GM12878 (cell line): Measurements from ENCODE around the gene OMG. TPM values are rescaled to one million over a fixed set of nuclear protein-coding genes. Genes with fewer than 3 reads are reported as not detected.

Experiments used
- ATAC-seq: fragments of 200-7000 bp; cut with Tn5 transposase; 3 replicates; pipeline ENCODE4 v1.9.1; 2020; ENCODE audit warnings: mild to moderate bottlenecking, moderate library complexity
- BruUV-seq: library from RNA; stranded (reverse); fragments of 400-500 nt; replicated peaks from 2 replicates; lab custom pipeline; 2021; lab: Mats Ljungman, UMichigan
- CTCF ChIA-PET: fragments of 300-600 bp; sonication (Branson Sonifier 250); formaldehyde crosslinking; extraction: SDS; loops from one replicate; lab custom pipeline; 2021; ENCODE audit warnings: inconsistent platforms; lab: Yijun Ruan, JAX
- POLR2A ChIA-PET: fragments of 350-600 bp; formaldehyde crosslinking; extraction: SDS; loops from one replicate; lab custom pipeline; 2021; ENCODE audit warnings: inconsistent platforms; lab: Charles Lee
- RAD21 ChIA-PET: fragments of 300-600 bp; sonication (Branson Sonifier 250); formaldehyde crosslinking; loops from one replicate; lab custom pipeline; 2023; ENCODE audit warnings: antibody characterized with exemption; ENCODE audit not compliant: unreplicated experiment; lab: Charles Lee
- SMC1A ChIA-PET: fragments of 300-600 bp; sonication (Branson Sonifier 250); formaldehyde crosslinking; loops from one replicate; lab custom pipeline; 2023; ENCODE audit not compliant: unreplicated experiment, uncharacterized antibody; lab: Charles Lee
- DNase-seq: peaks from one replicate; pipeline ENCODE4 v3.0.0-alpha.2; 2011; ENCODE audit warnings: low read depth, low spot score
- FAIRE-seq: peaks from 3 replicates; lab custom pipeline; 2011; peaks lifted over from hg19 to GRCh38; lab: Jason Lieb, UNC
- H2AFZ ChIP-seq: 2 replicates; pipeline ENCODE4 v1.6.0; 2011; ENCODE audit warnings: low read depth, low read length, control low read depth; ENCODE audit not compliant: control insufficient read depth
- H3K27ac ChIP-seq: 2 replicates; pipeline ENCODE4 v1.5.1; 2011; ENCODE audit warnings: control low read depth; ENCODE audit not compliant: control insufficient read depth, insufficient read depth
- H3K27me3 ChIP-seq, 2 experiments: replicated peaks in 1 of 2; 2 replicates each; pipeline versions ENCODE4 v1.6.0 to v1.6.1; 2011; ENCODE audit warnings: low read length in 1 of 2; ENCODE audit not compliant: control insufficient read depth in 2 of 2, insufficient read depth in 2 of 2
- H3K36me3 ChIP-seq, 2 experiments: 2 replicates each; pipeline ENCODE4 v1.5.1; 2011; ENCODE audit warnings: low read length in 1 of 2; ENCODE audit not compliant: control insufficient read depth in 2 of 2, insufficient read depth in 2 of 2
- H3K4me1 ChIP-seq: 2 replicates; pipeline ENCODE4 v1.6.1; 2011; ENCODE audit warnings: mild to moderate bottlenecking, low read length, moderate library complexity, mixed read lengths; ENCODE audit not compliant: control insufficient read depth, insufficient read depth
- H3K4me2 ChIP-seq: 2 replicates; pipeline ENCODE4 v1.6.0; 2011; ENCODE audit warnings: control low read depth; ENCODE audit not compliant: control insufficient read depth, insufficient read depth
- H3K4me3 ChIP-seq: fragments of 200-600 bp; sonication (generic); 2 replicates; pipeline ENCODE4 v1.5.1; 2016
- H3K79me2 ChIP-seq: 2 replicates; pipeline ENCODE4 v1.6.0; 2011; ENCODE audit warnings: low read length; ENCODE audit not compliant: control insufficient read depth, insufficient read depth
- H3K9ac ChIP-seq: 2 replicates; pipeline ENCODE4 v1.8.0; 2011; ENCODE audit warnings: low read length, control low read depth, mixed read lengths; ENCODE audit not compliant: control insufficient read depth, insufficient read depth
- H3K9me3 ChIP-seq: replicated peaks from 3 replicates; pipeline ENCODE4 v1.5.1; 2011; ENCODE audit warnings: mild to moderate bottlenecking, low read length; ENCODE audit not compliant: control insufficient read depth, insufficient read depth
- H4K20me1 ChIP-seq: 2 replicates; pipeline ENCODE4 v1.6.0; 2011; ENCODE audit not compliant: control insufficient read depth, insufficient read depth
- CHD1 ChIP-seq: IDR thresholded peaks from 2 replicates; pipeline ENCODE4 v1.6.1; 2012; ENCODE audit warnings: low read depth, low read length, improper control_type of control experiment
- CREB1 ChIP-seq: IDR thresholded peaks from 2 replicates; pipeline ENCODE4 v1.6.1; 2012; ENCODE audit warnings: low read depth, mild to moderate bottlenecking, inconsistent platforms
- FOXK2 ChIP-seq: fragments of 450-650 bp; IDR thresholded peaks from 2 replicates; pipeline ENCODE4 v1.6.1; 2017; ENCODE audit warnings: mild to moderate bottlenecking, moderate library complexity
- HDAC2 ChIP-seq: fragments of 200-600 bp; sonication (generic); IDR thresholded peaks from 2 replicates; pipeline ENCODE4 v1.6.1; 2017
- HDAC6 ChIP-seq: fragments of 200-600 bp; sonication (generic); IDR thresholded peaks from one replicate; pipeline ENCODE4 v1.8.0; 2017; ENCODE audit warnings: antibody characterized with exemption; ENCODE audit not compliant: unreplicated experiment
- MEF2A ChIP-seq: IDR thresholded peaks from 2 replicates; pipeline ENCODE4 v1.6.1; 2011; ENCODE audit warnings: low read depth, mild to moderate bottlenecking, low read length, moderate library complexity; ENCODE audit not compliant: insufficient read depth
- POLR2A ChIP-seq: IDR thresholded peaks from 2 replicates; pipeline ENCODE4 v1.6.1; 2011; ENCODE audit warnings: low read depth, mild to moderate bottlenecking, low read length
- RBBP5 ChIP-seq: fragments of 200-600 bp; sonication (generic); conservative IDR thresholded peaks from 2 replicates; pipeline ENCODE4 v1.6.1; 2016
- SIN3A ChIP-seq: IDR thresholded peaks from 2 replicates; pipeline ENCODE4 v1.6.1; 2012; ENCODE audit warnings: low read depth, low read length, improper control_type of control experiment
- SREBF2 ChIP-seq: IDR thresholded peaks from 2 replicates; pipeline ENCODE4 v1.6.1; 2012; ENCODE audit warnings: mild to moderate bottlenecking, low read length
- STAT3 ChIP-seq: IDR thresholded peaks from 2 replicates; pipeline ENCODE4 v1.6.1; 2011; ENCODE audit warnings: low read depth, low read length, improper control_type of control experiment
- TCF3 ChIP-seq: IDR thresholded peaks from 2 replicates; pipeline ENCODE4 v1.6.1; 2012; ENCODE audit warnings: low read depth, mild to moderate bottlenecking, low read length, borderline replicate concordance; ENCODE audit not compliant: insufficient read depth
- ZNF207 ChIP-seq: fragments of 450-650 bp; IDR thresholded peaks from 2 replicates; pipeline ENCODE4 v1.6.1; 2014; ENCODE audit warnings: antibody characterized with exemption, mild to moderate bottlenecking, borderline replicate concordance
- ZNF217 ChIP-seq: fragments of 450-650 bp; IDR thresholded peaks from 2 replicates; pipeline ENCODE4 v1.6.1; 2017; ENCODE audit warnings: antibody characterized with exemption, mild to moderate bottlenecking
- WGBS: methylation state at CpG from one replicate; pipeline ENCODE4 v1.1.6; 2016; ENCODE audit warnings: low lambda C conversion rate; ENCODE audit not compliant: insufficient replicate concordance, insufficient coverage; ENCODE audit errors: missing lambda C conversion rate; 5-methylcytosine and 5-hydroxymethylcytosine counted together
- in situ Hi-C: fragments of 300-500 bp; cut with MboI; formaldehyde crosslinking; loops from 9 replicates; pipeline ENCODE4 v1.14.3; 2018; ENCODE audit warnings: mixed read lengths
- intact Hi-C: fragments of 100-400 bp; cut with micrococcal nuclease; formaldehyde crosslinking; loops from one replicate; pipeline ENCODE4 v1.14.2; 2022; ENCODE audit not compliant: unreplicated experiment
- polyA plus RNA-seq, 11 experiments: library from polyadenylated mRNA; depleted of rRNA in 4 of 11; unstranded in 6 of 11; stranded (reverse) in 5 of 11; fragments of >200 nt; fragmentation: Nextera tagmentation in 4 of 11; fragmentation: Illumina TruSeq in 1 of 11; extraction: Ambion mirVana in 4 of 11; extraction: Trizol in 1 of 11; gene quantifications; 1 replicate in 1 of 11; 2 replicates in 10 of 11; pipeline versions ENCODE4 v1.2.1 to v1.2.3, GENCODE V29; 2011 to 2016; ENCODE audit warnings: inconsistent platforms in 2 of 11, missing spikeins in 2 of 11, low read depth in 1 of 11
- total RNA-seq, 4 experiments: library from RNA; depleted of rRNA in 3 of 4; stranded (reverse); fragments of >200 nt in 3 of 4; fragmentation: Illumina TruSeq in 1 of 4; extraction: Trizol in 1 of 4; gene quantifications; 2 replicates each; pipeline versions ENCODE4 v1.2.1 to v1.2.3, GENCODE V29; 2013 to 2021
- TF ChIP-seq, protein P1 (sequence below): IDR thresholded peaks from 2 replicates; pipeline ENCODE4 v1.6.1; 2012; ENCODE audit warnings: improper control_type of control experiment, low read depth, low read length; ENCODE audit not compliant: insufficient replicate concordance
- TF ChIP-seq, protein P2 (sequence below): fragments of 450-650 bp; IDR thresholded peaks from 2 replicates; pipeline ENCODE4 v1.6.1; 2017; ENCODE audit warnings: borderline replicate concordance
- TF ChIP-seq, protein P3 (sequence below): fragments of 450-650 bp; IDR thresholded peaks from 2 replicates; pipeline ENCODE4 v1.6.1; 2016; ENCODE audit warnings: mild to moderate bottlenecking

OMG gene
- total and polyA plus RNA-seq, 10 of the 15 experiments (the other 5 are each of a cell fraction or from before 2014, with no cell fraction given) = 0.09 to 0.96 (median 0.26) TPM

DNA sequence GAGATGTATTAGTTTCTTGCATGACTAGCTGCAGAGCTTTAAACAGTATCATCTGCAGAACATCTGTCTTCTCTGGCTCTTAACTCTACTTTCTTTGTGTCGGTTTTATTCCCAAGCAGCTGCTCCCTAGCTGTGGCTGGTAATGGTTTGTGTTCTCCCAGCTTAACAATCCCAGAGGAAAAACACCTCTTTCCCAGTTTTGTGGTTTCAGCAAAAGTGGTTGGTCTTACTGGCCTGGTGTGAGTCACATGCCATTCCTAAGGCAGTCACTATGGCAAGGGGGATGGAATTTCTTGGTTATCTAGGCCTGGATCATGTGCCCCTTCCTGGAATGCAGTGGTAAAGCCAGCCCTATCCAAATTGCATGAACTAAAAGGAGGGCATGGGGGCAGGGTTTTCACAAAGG, 27.5 kb downstream of the OMG start (continued):
- TF ChIP-seq, protein P1, sequence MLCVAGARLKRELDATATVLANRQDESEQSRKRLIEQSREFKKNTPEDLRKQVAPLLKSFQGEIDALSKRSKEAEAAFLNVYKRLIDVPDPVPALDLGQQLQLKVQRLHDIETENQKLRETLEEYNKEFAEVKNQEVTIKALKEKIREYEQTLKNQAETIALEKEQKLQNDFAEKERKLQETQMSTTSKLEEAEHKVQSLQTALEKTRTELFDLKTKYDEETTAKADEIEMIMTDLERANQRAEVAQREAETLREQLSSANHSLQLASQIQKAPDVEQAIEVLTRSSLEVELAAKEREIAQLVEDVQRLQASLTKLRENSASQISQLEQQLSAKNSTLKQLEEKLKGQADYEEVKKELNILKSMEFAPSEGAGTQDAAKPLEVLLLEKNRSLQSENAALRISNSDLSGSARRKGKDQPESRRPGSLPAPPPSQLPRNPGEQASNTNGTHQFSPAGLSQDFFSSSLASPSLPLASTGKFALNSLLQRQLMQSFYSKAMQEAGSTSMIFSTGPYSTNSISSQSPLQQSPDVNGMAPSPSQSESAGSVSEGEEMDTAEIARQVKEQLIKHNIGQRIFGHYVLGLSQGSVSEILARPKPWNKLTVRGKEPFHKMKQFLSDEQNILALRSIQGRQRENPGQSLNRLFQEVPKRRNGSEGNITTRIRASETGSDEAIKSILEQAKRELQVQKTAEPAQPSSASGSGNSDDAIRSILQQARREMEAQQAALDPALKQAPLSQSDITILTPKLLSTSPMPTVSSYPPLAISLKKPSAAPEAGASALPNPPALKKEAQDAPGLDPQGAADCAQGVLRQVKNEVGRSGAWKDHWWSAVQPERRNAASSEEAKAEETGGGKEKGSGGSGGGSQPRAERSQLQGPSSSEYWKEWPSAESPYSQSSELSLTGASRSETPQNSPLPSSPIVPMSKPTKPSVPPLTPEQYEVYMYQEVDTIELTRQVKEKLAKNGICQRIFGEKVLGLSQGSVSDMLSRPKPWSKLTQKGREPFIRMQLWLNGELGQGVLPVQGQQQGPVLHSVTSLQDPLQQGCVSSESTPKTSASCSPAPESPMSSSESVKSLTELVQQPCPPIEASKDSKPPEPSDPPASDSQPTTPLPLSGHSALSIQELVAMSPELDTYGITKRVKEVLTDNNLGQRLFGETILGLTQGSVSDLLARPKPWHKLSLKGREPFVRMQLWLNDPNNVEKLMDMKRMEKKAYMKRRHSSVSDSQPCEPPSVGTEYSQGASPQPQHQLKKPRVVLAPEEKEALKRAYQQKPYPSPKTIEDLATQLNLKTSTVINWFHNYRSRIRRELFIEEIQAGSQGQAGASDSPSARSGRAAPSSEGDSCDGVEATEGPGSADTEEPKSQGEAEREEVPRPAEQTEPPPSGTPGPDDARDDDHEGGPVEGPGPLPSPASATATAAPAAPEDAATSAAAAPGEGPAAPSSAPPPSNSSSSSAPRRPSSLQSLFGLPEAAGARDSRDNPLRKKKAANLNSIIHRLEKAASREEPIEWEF = no peak
- no peak for TF ChIP-seq POLR2A
- no peak for TF ChIP-seq TCF3
- TF ChIP-seq HDAC2 = no peak
- TF ChIP-seq CHD1 = no peak
- no peak for TF ChIP-seq STAT3
- TF ChIP-seq, all 136 proteins: peak for 0

DNA sequence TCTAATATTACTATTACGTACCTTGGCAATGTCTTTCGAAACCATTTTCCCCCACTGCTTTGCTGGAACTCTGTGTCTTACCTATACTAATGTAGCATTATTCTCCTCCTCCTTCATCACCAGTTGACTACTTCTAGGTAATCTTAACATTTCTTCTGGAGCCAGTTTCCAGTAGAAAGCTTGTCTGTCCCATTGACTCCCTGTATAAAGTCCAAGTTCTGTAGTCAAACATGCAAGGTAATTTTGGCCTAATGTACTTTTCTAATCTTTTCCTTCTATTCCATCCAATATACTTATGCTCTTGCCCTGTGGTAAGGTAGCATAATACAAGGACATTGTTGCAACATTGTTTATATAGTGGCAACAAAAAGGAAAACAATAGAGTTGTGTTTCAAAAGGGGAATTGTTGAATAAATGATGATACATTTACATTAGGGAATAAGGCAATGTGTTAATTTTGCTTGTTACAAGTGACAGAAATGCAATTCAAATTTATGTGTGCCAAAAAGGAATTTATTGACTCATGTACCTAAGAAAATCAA, 27.9 kb downstream of the OMG start:
- no peaks in the 10 kb centered on the region for H3K9me3 ChIP-seq
- H3K27ac ChIP-seq = no peak overlapping the region
- FAIRE-seq (no peak), ATAC-seq (no peak), DNase-seq (no peak)
- in situ Hi-C loops (no loop called here), intact Hi-C loops (no loop called here)
- H3K9ac ChIP-seq = no peak overlapping the region
- SMC1A ChIA-PET = interaction anchor here (0.8 to 0.9 kb wide), 2 partner anchors 101 to 104 kb away, joined by 3 read pairs; no protein-coding TSS in a partner anchor
- H3K36me3 ChIP-seq = peaks cover 0 to 15% of the 10 kb centered on the region in 2 experiments; a peak in 2 of 4 replicates
- CTCF ChIA-PET = interaction anchor here (0.9 kb wide), 1 partner anchor 103 kb away, joined by 5 read pairs; no protein-coding TSS in a partner anchor
- WGBS = 97% methylated on average over 2 of the region's 2 CpGs
- TF ChIP-seq RBBP5 (no peak), ZNF207 (no peak), CREB1 (no peak), STAT3 (no peak), SIN3A (no peak), HDAC6 (no peak), FOXK2 (no peak), SREBF2 (no peak), MEF2A (no peak), ZNF217 (no peak), CHD1 (no peak)
- TF ChIP-seq, protein P2, sequence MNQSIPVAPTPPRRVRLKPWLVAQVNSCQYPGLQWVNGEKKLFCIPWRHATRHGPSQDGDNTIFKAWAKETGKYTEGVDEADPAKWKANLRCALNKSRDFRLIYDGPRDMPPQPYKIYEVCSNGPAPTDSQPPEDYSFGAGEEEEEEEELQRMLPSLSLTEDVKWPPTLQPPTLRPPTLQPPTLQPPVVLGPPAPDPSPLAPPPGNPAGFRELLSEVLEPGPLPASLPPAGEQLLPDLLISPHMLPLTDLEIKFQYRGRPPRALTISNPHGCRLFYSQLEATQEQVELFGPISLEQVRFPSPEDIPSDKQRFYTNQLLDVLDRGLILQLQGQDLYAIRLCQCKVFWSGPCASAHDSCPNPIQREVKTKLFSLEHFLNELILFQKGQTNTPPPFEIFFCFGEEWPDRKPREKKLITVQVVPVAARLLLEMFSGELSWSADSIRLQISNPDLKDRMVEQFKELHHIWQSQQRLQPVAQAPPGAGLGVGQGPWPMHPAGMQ = no peak
- TF ChIP-seq, protein P3, sequence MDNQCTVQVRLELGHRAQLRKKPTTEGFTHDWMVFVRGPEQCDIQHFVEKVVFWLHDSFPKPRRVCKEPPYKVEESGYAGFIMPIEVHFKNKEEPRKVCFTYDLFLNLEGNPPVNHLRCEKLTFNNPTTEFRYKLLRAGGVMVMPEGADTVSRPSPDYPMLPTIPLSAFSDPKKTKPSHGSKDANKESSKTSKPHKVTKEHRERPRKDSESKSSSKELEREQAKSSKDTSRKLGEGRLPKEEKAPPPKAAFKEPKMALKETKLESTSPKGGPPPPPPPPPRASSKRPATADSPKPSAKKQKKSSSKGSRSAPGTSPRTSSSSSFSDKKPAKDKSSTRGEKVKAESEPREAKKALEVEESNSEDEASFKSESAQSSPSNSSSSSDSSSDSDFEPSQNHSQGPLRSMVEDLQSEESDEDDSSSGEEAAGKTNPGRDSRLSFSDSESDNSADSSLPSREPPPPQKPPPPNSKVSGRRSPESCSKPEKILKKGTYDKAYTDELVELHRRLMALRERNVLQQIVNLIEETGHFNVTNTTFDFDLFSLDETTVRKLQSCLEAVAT = no peak
- POLR2A ChIA-PET = no interaction called here
- H4K20me1 ChIP-seq = no peaks in the 10 kb centered on the region
- BruUV-seq = no TSS peak
- no peak overlapping the region for H3K4me3 ChIP-seq
- RAD21 ChIA-PET = no interaction called here
- H3K4me1 ChIP-seq = no peaks in the 10 kb centered on the region
- no peaks in the 10 kb centered on the region for H3K79me2 ChIP-seq
- no peak overlapping the region for H3K4me2 ChIP-seq
- no peak overlapping the region for H2AFZ ChIP-seq
- H3K27me3 ChIP-seq = no peaks in the 10 kb centered on the region
